M059J (cell line): ENCODE measurements around the gene NLRC5. TPM values are rescaled to one million over a fixed set of nuclear protein-coding genes. Genes with fewer than 3 reads are reported as not detected.
"Not testable (repeated sequence)": the region's sequence is repeated elsewhere in the genome, so short reads cannot be mapped to it uniquely, and the experiment has no call there.

Experiments
- DNase-seq: peaks from one replicate; pipeline ENCODE4 v3.0.0-alpha.2; 2012; ENCODE audit warnings: low read depth
- total RNA-seq: library from RNA; depleted of rRNA; stranded (reverse); fragments of >200 nt; shearing (Covaris generic); gene quantifications from 2 replicates; pipeline ENCODE4 v1.2.3, GENCODE V29; 2014

Gene NLRC5
- total RNA-seq, 1 experiment from 2014 or later: 31.1 TPM

DNA sequence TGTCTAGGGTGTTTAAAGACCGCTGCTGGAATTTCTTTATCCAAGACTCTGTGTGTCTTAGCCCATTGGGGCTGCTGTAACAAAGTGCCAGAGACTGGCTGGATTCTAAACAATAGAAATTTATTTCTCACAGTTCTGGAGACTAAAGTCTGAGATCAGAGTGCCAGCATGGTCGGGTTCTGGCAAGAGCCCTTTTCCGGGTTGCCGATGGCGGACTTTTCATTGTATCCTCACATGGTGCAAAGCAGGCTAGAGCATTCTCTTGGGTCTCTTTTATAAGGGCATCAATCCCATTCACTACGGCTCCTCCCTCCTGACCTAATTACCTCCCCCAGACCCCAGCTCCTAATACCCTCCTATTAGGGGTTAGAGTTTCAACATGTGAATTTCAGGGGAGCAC lies 9.5 kb downstream of the NLRC5 start:
- DNase-seq: no peak

DNA sequence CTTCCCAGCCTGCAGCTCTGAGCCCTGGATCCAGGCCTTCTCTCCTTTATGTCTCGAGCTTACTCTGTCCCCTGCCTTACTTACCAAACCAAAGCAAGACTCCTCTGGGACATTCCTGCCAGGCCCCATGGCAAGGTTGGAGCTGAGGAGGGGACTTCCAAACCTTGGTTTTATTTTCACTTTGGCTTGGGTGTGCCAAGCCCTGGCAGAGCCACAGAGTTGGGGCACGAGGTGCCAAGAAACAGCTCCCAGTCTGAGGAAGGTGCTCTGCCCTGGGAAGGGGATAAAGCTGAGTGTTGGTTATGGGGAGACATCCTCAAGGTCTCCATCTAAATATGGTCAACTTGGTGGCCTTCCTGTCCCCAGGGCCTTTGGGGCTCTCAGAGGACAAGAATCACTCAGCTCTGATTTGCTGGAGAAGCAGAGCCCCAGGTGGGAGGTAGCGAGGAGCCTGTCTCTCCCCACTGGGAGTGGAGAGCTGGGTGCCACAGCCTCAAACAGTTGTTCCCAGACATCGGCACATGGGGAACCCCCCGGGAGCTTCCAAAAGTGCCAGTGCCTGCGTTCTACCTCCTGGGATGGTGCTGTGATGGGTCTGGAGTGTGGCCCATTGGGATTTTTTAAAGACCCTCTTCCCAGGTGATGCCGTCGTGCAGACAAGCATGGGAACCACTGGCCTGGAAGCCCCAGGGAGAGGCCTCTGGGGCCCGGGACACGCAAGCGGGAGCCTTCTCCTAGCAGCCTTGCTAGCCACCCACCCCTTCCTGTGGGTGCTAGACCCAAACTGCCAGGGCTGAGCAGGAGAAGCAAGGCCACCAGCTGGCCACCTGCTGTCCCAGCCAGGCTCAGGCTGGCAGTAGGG lies 10.3 kb downstream of the NLRC5 start:
- DNase-seq: peak; percentile 53

DNA sequence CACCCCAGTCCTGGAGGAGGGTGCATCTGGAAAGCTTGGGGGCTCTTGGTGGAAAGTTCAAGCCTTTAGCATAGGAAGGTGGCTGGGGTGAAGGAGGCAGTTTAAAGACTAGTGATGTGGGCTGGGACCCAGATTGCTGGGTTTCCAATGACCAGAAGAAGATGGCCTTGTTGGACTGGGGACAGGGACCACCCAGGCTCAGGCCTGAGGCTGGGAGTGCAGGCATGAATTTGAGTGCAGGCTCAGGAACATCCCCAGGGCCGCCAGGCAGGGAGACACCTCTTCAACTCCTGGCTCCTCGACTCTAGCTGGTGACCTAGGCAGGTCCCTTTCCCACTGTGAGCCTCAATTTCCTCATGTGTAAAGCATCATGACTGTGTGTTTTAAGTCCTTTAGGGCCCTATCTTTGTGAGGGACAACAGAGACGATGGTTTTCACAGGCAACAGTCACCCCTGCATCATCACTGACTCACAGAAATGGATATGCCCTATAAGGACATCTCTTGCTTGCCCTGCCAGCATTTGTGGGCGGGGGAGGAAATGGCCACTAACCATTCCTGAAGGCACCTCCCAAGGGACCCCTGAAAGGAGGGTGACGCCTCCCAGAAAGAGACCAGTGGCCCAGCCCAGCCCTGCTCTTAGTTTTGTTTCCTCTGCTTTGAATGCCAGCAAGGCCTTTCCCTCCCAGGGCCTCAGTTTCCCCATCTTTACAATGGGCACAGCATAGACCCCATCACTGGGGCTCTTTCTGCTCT lies 11.1 kb downstream of the NLRC5 start:
- DNase-seq: peak; percentile 97

DNA sequence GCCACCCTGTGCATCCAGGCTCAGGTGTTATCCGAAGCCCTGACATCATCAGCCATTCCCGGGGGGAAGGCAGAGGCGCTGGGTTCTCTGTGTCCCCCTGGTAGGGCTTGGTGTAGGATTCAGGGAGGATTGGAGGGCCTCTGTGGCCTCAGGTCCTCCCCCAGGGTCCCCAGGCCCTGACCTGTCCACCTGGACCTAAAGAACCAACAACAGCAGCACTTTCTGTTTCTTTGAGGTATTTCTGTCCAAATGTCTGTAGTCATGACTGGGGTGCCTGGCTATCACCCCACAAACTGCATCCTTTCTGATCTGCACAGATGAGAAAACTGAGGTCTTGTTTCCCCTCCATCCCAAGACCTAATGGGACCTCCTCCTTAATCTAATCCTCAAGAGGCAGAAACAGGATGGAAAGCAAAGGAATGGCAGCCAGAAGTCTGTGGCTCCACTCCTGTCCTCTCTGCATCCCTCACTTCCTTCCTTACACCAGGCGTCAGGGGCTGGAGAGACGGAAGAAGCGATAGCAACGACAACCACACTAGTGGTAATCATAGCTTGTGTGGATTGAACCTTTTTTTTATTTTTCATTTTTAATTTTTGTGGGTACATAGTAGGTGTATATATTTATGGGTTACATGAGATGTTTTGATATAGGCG lies 11.8 kb downstream of the NLRC5 start:
- DNase-seq: no peak

DNA sequence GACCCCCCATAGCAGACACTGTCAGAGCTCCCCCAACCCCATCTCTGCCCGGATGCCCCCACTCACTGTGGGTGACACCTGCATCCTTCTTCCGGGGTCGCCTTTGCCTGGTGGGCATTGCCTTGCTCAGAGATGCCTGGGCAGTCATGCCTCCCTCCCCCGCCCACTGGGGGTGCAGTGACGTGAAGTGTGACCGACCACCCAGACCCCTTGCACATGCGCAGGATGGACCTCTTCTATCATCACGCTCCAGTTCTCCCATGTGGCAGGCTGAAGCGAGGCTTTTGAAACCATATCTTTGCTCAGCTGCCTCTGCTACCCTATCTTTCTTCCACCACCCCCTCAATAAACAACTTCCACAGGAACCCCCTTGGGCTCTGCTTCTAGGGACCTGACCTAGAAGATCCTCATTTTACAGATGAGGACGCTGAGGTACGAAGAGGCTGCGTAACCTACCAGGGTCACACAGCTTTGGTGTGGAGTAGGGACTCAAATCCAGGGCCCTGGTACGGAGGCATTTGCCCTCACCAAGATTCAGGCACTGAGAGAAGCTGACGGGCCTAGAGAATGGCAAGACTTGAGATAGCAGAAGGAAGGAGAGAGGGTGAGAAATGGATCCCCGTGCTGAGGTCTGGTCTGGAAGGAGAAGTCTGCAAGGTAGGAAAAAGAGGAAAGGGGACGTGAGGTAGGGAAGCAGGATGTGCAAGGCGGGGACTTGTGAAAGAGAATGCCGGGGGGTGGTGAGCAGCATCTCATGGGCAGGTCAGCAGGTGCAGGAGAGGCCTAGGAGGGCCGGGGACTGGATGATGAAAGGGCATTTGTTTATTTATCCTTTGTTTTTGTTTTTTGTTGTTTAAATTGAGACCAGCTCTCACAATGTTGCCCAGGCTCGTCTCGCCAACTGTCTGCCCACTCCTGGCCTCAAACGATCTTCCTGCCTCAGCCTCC lies 14.4 kb downstream of the NLRC5 start:
- DNase-seq: no peak

DNA sequence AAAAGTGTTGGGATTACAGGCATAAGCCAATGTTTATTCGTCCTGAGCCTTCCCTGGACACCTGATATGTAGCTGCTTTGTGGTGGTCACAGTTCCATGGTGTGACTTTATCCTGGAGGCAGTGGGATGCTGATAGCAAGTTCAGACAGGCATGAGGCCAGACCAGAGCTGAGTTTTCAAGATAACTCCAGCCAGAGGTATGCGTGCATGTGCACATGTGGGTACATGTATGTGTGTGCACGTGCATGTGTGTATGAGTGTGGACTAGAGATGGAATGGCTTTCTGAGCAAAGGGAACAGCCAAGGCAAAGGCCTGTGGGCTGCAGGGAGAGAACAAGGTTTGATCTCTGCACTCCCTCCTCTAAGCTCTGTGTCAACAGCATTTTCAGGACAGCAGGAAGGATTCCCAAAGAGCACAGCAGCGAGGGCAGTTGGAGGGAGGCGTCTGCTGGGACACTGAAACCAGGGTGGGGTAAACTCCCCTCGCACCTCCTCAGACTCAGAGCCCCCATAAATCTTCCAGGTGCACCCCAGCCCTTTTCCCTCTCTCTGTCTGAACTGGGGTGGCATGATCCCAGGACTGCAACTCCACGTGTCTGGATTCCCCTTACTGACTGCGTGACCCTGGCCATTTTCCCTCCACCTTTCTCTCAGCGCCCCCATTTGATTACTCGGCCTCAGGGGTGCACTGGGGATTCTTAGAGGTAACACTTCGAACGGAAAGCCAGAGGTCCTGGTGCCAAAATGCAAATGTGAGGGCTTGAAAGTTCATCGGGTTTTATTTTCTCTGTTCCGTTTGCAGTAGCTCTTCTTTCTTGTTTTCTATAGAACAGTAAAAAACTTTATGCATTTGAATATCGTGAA lies 15.3 kb downstream of the NLRC5 start:
- no peak for DNase-seq

DNA sequence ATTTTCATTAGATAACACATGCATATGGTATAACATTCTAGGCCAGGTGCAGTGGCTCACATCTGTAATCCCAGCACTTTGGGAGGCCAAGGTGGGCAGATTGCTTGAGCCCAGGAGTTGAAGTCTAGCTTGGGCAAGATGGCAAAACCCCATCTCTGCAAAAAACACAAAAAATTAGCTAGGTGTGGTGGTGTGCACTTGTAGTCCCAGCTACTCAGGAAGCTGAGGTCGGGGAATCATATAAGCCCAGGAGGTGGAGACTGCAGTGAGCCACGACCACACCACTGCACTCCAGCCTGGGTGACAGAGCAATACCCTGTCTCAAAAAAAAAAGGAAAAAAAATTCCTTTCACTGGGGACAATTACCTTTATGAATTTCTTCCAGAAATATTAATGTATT lies 16.2 kb downstream of the NLRC5 start:
- not testable (repeated sequence) for DNase-seq

DNA sequence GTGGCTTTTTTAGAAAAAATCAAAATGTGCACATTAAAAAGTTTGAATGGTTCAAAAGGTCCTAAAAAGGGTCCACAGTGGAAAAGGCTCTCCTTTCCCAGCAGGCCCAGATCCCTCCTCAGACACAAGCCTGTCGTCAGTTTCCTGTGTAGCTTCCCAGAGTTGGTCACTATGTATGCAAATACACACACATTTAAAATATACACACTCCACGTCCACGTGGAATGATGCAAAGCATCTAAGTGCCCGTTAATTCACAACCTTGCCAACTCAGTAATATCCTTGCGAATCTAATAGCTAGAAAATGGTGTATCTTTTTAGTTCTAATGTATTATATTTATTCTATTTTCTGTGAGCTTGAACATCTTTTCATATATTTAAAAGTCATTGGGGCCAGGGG lies 17.7 kb downstream of the NLRC5 start:
- no peak for DNase-seq

DNA sequence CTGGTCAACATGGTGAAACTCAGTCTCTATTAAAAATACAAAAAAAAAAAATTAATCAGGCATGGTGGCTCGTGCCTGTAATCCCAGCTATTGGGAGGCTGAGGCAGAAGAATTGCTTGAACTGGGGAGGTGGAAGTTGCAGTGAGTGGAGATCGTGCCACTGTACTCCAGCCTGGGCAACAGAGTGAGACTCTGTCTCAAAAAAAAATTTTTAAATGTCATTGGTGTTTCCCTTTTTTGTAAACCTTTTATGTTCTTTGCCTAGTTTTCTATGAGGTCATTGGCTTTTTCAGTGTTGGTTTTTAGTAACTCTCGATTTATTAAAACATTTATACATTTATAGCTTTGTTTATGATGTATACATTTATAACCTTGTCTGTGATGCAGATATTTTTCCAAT lies 18.2 kb downstream of the NLRC5 start:
- DNase-seq: no peak

DNA sequence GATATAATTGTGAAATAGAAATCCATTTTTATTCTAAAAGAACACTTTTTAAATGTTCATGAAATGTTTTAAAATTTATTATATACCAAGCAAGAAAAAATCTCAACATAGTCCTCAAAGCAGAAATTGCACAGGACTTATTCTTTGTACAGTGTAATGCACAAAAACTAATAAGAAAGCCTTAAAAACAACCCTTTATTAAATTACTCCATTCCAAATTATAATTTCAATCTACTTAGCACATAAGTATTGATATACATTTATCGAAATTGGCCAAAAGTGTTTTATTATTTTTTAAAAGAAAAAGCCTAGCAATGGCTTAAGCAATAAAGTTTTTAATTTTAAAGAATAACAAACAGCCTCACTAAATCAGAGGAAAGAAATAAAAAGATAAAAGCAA lies 19.1 kb downstream of the NLRC5 start:
- DNase-seq: no peak

DNA sequence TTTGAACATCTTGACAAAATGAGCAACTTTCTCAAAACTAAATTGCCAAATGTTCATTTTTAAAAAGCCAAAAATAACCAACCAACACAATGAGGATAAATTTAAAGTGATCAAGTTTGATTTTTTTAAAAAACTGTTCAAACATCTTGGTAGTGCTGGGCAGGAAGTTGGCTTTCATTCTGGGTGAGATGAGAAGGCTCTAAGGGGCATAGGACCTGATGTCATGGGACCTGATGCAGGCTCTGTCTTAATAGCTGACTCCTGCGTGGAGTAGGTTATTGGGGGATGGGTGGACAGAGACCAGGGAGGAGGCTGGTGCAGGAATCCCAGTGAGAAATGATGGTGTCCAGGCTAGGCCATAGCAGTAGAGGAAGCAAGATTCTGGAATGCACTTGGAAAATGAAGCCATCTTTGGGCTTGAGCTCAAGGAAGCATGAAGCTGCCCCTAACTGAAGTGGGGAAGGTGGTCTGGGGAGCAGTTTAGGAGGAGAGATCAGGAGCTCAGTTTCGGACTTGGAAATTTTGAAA lies 20.4 kb downstream of the NLRC5 start:
- no peak for DNase-seq

DNA sequence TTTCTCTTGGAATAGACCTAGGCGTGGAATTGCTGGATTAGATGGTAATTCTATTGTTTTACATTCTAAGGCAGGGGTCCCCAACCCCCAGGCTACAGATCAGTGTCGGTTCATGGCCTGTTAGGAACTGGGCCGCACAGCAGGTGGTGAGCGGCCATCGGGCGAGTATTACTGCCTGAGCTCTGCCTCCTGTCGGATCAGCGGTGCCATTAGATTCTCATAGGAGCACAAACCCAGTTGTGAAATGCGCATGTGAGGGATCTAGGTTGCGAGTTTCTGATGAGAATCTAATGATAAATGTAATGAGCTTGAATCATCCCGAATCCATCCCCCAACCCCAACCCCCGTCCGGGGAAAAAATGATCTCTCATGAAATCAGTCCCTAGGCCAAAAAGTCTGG lies 23.0 kb downstream of the NLRC5 start:
- DNase-seq: no peak

DNA sequence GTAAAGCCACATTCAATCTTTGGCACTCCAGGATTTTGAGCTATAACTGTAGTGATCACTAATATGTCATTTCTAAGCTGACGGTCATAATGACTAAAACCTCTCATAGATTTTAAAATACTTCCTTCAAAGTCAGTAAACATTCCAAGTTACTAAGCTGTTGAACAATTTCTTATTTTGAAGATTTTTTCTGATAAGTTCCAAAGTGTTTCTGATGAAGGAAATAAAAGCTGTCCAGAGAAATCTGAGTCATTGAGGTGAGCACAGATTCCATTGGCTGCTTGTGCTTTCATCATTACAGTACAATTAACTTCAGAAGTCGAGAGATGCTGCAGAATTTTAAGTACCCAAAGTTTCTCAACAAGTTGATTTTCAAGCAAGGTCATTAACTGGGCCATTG lies 23.9 kb downstream of the NLRC5 start:
- peak; percentile 93 for DNase-seq

DNA sequence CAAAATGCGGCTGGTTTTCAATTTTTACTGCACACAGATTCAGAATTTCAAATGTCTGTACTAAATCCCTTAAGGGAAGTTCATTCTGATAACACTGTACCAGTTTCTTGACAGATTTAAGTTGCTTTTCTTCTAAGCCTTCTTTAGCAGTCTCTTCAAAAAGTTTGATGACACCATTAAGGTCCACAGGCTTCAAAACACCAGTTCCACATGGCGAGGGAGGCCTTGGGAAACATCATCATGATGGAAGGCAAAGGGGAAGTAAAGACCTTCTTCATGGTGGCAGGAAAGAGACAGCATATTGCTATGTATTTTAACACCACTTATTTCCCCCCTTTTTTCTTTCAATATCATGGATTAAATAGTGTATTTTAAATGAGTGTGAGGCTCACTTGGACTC lies 24.5 kb downstream of the NLRC5 start:
- DNase-seq: no peak

DNA sequence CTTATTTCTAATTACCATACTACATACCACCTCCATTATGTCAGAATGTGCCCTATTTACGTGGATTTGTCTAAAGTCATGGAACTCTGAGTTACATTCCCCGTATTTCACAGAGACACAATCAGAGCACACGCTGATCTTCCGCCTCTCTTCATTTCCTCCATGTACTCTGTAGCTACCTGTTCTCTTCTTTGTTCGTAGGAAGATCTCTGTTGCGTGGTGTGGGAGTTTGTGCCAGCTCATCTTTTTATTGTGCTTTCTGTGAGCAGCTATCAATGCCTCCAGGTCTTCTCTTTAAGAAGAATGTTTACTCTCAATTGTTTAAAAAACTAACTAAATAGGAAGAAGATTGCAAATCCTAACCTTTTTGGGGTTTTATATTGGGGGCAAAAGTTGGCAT lies 26.9 kb downstream of the NLRC5 start:
- no peak for DNase-seq

DNA sequence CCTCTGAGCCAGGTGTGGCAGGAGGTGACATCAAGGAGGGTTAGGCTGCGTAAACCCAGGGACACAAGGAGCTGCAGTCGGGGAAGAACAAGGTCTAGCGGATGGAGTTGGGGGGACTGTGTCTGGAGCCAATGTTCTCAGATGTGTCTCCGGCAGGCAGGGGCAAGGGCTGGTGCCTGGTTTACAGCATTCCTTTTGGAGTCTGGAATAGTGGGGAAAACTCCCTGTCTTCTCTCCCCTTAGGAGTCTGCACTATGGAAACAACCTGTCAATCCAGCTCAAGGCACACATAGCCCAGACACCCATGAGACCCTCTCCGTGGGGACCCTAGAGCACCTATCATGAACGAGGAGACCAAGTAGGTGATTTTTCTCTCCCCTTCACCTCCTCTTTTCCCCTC lies 27.5 kb downstream of the NLRC5 start:
- no peak for DNase-seq

DNA sequence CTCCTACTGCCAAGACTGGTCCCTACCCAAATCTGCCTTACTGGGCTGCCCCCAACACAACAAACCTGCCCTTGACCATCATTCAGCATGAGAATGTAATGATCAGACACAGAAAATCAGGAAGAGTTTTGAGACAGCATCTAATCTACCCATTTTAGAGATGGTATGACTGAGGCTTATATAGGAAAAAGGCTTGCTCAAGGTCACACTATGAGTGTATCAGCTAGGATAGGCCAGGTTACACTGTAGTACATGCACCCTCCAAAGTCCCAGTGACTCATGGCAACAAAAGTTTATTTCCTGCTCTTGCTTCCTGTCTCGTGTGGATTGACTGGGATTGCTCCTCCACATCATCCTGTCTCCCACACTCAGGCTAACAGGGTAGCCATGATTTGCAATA lies 27.9 kb downstream of the NLRC5 start:
- DNase-seq: peak; percentile 55

DNA sequence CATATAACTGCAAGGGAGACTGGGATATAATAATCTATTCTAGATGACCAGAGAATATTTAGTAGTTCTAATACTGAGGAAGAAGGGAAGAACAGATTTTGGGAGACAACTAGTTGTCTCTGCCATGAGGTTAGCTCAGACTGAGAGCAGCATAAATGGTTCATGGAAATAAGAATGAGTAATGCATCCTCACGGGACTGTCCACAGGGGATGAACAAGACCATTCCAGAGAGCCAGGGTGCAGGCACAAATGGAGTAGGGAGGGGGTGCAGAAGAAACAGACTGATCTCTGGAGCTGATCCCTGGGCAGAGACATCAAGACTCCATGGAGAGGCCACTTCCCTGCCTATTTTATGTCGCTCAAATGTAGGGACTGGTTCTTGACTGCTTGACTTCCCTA lies 30.4 kb downstream of the NLRC5 start:
- no peak for DNase-seq

DNA sequence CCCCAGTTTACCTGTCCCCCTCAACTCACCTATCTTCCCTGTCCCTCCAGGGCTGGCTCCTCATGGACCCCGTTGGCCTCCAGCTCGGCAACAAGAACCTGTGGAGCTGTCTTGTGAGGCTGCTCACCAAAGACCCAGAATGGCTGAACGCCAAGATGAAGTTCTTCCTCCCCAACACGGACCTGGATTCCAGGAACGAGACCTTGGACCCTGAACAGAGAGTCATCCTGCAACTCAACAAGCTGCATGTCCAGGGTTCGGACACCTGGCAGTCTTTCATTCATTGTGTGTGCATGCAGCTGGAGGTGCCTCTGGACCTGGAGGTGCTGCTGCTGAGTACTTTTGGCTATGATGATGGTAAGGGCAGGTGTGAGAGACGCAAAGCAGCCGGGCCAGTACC lies 31.3 kb downstream of the NLRC5 start:
- no peak for DNase-seq

DNA sequence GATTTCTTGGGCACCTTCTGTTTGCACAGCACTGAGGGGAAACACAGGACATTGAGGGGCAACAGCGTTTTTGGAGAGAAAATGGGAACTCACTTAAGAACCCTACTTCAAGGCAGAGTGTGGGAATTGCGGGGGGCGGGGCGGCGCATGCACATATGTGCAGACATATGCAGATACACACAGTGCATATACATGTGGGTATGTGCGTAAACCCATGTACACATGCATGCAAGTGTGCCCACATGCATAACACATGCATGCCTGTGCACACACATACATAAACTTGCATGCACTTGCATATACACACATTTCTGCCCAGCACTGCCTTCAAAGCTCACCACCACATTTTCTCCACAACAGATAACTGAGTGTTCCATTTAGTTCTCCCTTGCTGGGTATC lies 32.4 kb downstream of the NLRC5 start:
- no peak for DNase-seq
